GM20431 (cell line): Measurements from ENCODE around the gene PPP2R2C.

Experiments used
- in situ Hi-C: fragments of 300-500 bp; cut with MseI, MboI; formaldehyde crosslinking; loops from one replicate; pipeline ENCODE4 v1.15.0; 2020; ENCODE audit warnings: low sequenced_read_pairs; ENCODE audit not compliant: unreplicated experiment

Gene PPP2R2C

GRCh38 chr4:6437826-6438238 lies 34.6 kb downstream of the PPP2R2C start:
- in situ Hi-C loops, result no loop called here

GRCh38 chr4:6435010-6435409 lies 37.4 kb downstream of the PPP2R2C start:
- in situ Hi-C loops, result no loop called here

GRCh38 chr4:6430927-6431326 lies 41.5 kb downstream of the PPP2R2C start:
- in situ Hi-C loops, result no loop called here

GRCh38 chr4:6427439-6428090 lies 44.8 kb downstream of the PPP2R2C start:
- in situ Hi-C loops, result no loop called here

GRCh38 chr4:6426571-6427438 lies 45.6 kb downstream of the PPP2R2C start:
- in situ Hi-C loops, result no loop called here

GRCh38 chr4:6425911-6426310 lies 46.5 kb downstream of the PPP2R2C start:
- in situ Hi-C loops, result no loop called here

GRCh38 chr4:6425336-6425735 lies 47.1 kb downstream of the PPP2R2C start:
- in situ Hi-C loops, result no loop called here

- in situ Hi-C loops, result no loop called here
These were observed 48.0 kb downstream of the PPP2R2C start for GRCh38 chr4:6424425-6424824.

- in situ Hi-C loops, result no loop called here
These were observed 48.8 kb downstream of the PPP2R2C start for GRCh38 chr4:6423575-6423974.

GRCh38 chr4:6422866-6423265 lies 49.5 kb downstream of the PPP2R2C start:
- in situ Hi-C loops, result no loop called here

GRCh38 chr4:6422105-6422504 lies 50.3 kb downstream of the PPP2R2C start:
- in situ Hi-C loops, result no loop called here

GRCh38 chr4:6421397-6421796 lies 51.0 kb downstream of the PPP2R2C start:
- in situ Hi-C loops, result no loop called here

- in situ Hi-C loops, result no loop called here
These were observed 51.4 kb downstream of the PPP2R2C start for GRCh38 chr4:6420972-6421371.

GRCh38 chr4:6420036-6420435 lies 52.4 kb downstream of the PPP2R2C start:
- in situ Hi-C loops, result no loop called here

- in situ Hi-C loops, result no loop called here
These were observed 52.9 kb downstream of the PPP2R2C start for GRCh38 chr4:6419452-6420028.

- in situ Hi-C loops, result no loop called here
These were observed 54.1 kb downstream of the PPP2R2C start for GRCh38 chr4:6418193-6418755.

GRCh38 chr4:6417516-6418050 lies 54.8 kb downstream of the PPP2R2C start:
- in situ Hi-C loops, result no loop called here

- in situ Hi-C loops, result no loop called here
These were observed 55.7 kb downstream of the PPP2R2C start for GRCh38 chr4:6416518-6417286.

- in situ Hi-C loops, result no loop called here
These were observed 57.2 kb downstream of the PPP2R2C start for GRCh38 chr4:6415031-6415705.
